ENCODE data around the gene ATP2B1. TPM values are rescaled to one million over a fixed set of nuclear protein-coding genes. Genes with fewer than 3 reads are reported as not detected.

Gene ATP2B1
- total RNA-seq, 1 experiment from 2014 or later: 221 TPM

DNA sequence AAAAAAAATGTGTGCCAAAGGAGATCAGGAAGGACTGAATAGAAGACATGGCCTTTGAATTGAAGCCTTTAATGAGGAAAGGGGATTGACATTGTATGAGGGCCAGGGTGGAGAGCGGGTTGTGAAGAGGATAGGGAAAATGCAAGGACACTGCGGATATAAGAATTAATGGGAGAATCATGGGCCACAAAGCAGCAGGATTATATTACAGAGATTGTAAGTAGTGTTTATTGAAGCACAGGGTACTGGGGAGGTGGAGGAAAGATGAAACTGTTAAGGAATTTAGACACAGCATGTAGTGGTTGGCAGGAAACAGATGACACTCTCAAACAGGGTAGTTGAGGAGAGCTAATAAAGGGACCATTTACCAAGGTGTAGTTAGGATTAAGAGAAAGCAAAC is 166.4 kb downstream of the ATP2B1 start:
- no peaks in the 10 kb centered on the region for H3K27me3 Mint-ChIP-seq (ENCODE audit: insufficient read depth, unreplicated experiment)
- no peak for DNase-seq (ENCODE audit: unreplicated experiment)
- no peaks in the 10 kb centered on the region for H3K9me3 Mint-ChIP-seq (ENCODE audit: unreplicated experiment)
- H3K27ac Mint-ChIP-seq (ENCODE audit: low read depth, unreplicated experiment): no peak overlapping the region
- TF ChIP-seq, protein P1, sequence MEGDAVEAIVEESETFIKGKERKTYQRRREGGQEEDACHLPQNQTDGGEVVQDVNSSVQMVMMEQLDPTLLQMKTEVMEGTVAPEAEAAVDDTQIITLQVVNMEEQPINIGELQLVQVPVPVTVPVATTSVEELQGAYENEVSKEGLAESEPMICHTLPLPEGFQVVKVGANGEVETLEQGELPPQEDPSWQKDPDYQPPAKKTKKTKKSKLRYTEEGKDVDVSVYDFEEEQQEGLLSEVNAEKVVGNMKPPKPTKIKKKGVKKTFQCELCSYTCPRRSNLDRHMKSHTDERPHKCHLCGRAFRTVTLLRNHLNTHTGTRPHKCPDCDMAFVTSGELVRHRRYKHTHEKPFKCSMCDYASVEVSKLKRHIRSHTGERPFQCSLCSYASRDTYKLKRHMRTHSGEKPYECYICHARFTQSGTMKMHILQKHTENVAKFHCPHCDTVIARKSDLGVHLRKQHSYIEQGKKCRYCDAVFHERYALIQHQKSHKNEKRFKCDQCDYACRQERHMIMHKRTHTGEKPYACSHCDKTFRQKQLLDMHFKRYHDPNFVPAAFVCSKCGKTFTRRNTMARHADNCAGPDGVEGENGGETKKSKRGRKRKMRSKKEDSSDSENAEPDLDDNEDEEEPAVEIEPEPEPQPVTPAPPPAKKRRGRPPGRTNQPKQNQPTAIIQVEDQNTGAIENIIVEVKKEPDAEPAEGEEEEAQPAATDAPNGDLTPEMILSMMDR (IDR thresholded peaks at IDR 0.05; ENCODE audit: unreplicated experiment): no peak
- ChIA-PET POLR2A (interaction anchor here (0.7 to 3.1 kb wide), 5 partner anchors 76 to 1393 kb away, joined by 3 to 21 read pairs (median 3); partner anchors contain the start of gene ATP2B1), CTCF (interaction anchor here (0.6 to 3.3 kb wide), 9 partner anchors 123 to 1399 kb away, joined by 3 to 31 read pairs (median 3); partner anchors contain the start of gene ATP2B1)
- intact Hi-C loops (cut with micrococcal nuclease): loop anchor here (2.0 to 10.0 kb wide), 3 partner anchors 405 to 1399 kb away; no protein-coding TSS in a partner anchor
- no peaks in the 10 kb centered on the region for H3K36me3 Mint-ChIP-seq (ENCODE audit: insufficient read depth, unreplicated experiment)
- peaks cover 34% of the 10 kb centered on the region for H3K4me1 Mint-ChIP-seq (ENCODE audit: insufficient read depth, unreplicated experiment)
- BruUV-seq (replicated peaks): no TSS peak
- no peak overlapping the region for H3K4me3 Mint-ChIP-seq (ENCODE audit: unreplicated experiment)

DNA sequence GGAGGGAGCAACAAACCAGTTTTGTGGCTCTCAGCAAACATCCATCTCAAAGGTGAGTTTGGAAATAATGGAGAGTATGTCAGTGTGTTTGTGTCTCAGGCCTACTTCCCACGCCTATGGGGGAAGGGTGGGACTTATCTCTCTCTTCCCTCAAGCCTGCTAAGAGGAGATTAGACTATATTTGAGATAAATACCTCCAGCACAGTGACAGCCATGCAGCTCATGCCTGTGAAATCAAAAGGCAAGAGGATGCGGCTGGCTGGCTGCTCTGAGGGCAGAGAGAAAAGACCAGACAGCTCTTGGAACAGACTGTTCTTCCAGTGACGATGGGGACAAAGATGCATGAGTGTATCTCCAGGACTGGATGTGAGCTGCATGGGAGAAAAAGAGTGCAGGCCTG is 168.1 kb downstream of the ATP2B1 start:
- Mint-ChIP-seq H3K27me3 (ENCODE audit: insufficient read depth, unreplicated experiment) (no peaks in the 10 kb centered on the region), H3K4me3 (ENCODE audit: unreplicated experiment) (no peak overlapping the region), H3K27ac (ENCODE audit: low read depth, unreplicated experiment) (no peak overlapping the region), H3K4me1 (ENCODE audit: insufficient read depth, unreplicated experiment) (peaks cover 34% of the 10 kb centered on the region), H3K36me3 (ENCODE audit: insufficient read depth, unreplicated experiment) (no peaks in the 10 kb centered on the region), H3K9me3 (ENCODE audit: unreplicated experiment) (no peaks in the 10 kb centered on the region)
- TF ChIP-seq, protein P1 (IDR thresholded peaks at IDR 0.05; ENCODE audit: unreplicated experiment): no peak
- ChIA-PET POLR2A (interaction anchor here (0.6 to 1.1 kb wide), 3 partner anchors 26 to 1349 kb away, joined by 3 read pairs; no protein-coding TSS in a partner anchor), CTCF (interaction anchor here (0.9 to 1.2 kb wide), 3 partner anchors 9 to 1314 kb away, joined by 3 to 5 read pairs (median 4); no protein-coding TSS in a partner anchor)
- intact Hi-C loops (cut with micrococcal nuclease): loop anchor here (5.0 to 10.0 kb wide), 2 partner anchors 407 to 1154 kb away; no protein-coding TSS in a partner anchor
- DNase-seq (ENCODE audit: unreplicated experiment): no peak
- no TSS peak for BruUV-seq (replicated peaks)

DNA sequence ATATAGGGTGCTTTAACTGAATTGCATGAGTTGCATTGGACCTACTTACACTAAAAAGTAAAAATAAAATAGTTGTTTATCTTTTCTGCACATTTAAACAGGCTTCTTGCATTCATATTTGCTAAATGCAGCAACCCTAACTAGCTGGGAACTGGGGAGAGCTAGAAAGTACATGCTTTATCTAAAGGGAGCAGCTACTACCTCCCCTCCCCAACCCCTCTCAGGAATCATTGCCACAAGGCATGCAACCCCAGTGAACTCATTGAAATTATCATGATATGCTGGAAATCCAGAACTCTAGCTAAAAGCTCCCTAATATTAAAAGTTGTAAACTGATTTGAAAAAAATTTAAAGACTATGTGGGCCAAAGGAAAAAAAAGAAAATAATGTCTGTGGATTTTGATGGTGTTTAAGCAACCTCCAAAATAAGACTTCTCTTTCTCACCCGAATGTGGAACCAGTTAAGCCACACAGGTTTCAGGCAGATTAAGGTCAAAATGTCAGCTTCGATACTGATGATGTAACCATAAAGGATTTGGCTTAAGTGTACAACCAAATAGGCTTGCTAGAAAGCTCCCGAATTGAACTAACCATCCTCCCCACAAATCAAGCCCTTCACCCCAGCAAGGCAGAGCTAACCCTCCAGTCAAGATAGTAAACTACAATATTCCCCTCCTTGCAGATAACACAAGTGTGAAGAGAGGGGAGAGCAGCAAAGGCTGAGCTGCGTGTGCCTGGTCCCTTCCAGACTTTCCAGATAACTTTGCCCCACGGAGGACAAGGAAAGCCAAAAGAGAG is 169.0 kb downstream of the ATP2B1 start:
- BruUV-seq (replicated peaks): no TSS peak
- CTCF ChIA-PET: interaction anchor here (0.7 to 2.1 kb wide), 8 partner anchors 9 to 1314 kb away, joined by 3 to 8 read pairs (median 4); no protein-coding TSS in a partner anchor
- H3K27me3 Mint-ChIP-seq (ENCODE audit: insufficient read depth, unreplicated experiment): no peaks in the 10 kb centered on the region
- no peaks in the 10 kb centered on the region for H3K36me3 Mint-ChIP-seq (ENCODE audit: insufficient read depth, unreplicated experiment)
- no peaks in the 10 kb centered on the region for H3K9me3 Mint-ChIP-seq (ENCODE audit: unreplicated experiment)
- POLR2A ChIA-PET: interaction anchor here (0.6 to 1.2 kb wide), 6 partner anchors 13 to 1350 kb away, joined by 3 to 6 read pairs (median 3); no protein-coding TSS in a partner anchor
- intact Hi-C loops (cut with micrococcal nuclease): loop anchor here (5.0 to 10.0 kb wide), 2 partner anchors 408 to 1155 kb away; no protein-coding TSS in a partner anchor
- TF ChIP-seq, protein P1 (IDR thresholded peaks at IDR 0.05; ENCODE audit: unreplicated experiment): no peak
- DNase-seq (ENCODE audit: unreplicated experiment): no peak
- H3K4me1 Mint-ChIP-seq (ENCODE audit: insufficient read depth, unreplicated experiment): peaks cover 25% of the 10 kb centered on the region
- no peak overlapping the region for H3K27ac Mint-ChIP-seq (ENCODE audit: low read depth, unreplicated experiment)
- H3K4me3 Mint-ChIP-seq (ENCODE audit: unreplicated experiment): no peak overlapping the region

DNA sequence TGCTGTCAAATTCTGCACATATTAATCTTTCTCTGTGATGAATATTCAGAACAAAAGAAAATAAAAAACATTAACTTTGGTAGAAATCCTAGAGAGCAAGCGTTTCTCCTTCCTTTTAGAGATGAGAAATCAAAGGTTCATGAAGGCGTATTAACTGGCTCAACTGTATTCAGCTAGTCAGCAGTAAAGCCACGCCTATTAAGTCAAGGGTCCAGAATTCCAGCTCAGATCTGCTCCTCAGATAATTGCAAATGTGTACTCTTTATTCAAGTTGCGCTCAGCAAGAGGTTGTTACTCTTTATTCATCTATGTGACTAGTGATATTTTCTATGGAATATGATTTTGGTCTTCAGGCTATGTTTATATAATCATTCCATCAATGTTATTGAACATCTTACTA is 169.7 kb downstream of the ATP2B1 start:
- H3K36me3 Mint-ChIP-seq (ENCODE audit: insufficient read depth, unreplicated experiment): no peaks in the 10 kb centered on the region
- TF ChIP-seq, protein P1 (IDR thresholded peaks at IDR 0.05; ENCODE audit: unreplicated experiment): no peak
- no peak overlapping the region for H3K27ac Mint-ChIP-seq (ENCODE audit: low read depth, unreplicated experiment)
- peaks cover 21% of the 10 kb centered on the region for H3K4me1 Mint-ChIP-seq (ENCODE audit: insufficient read depth, unreplicated experiment)
- intact Hi-C loops (cut with micrococcal nuclease): no loop called here
- no TSS peak for BruUV-seq (replicated peaks)
- CTCF ChIA-PET: interaction anchor here (0.7 to 2.1 kb wide), 9 partner anchors 9 to 1315 kb away, joined by 3 to 8 read pairs (median 4); no protein-coding TSS in a partner anchor
- H3K27me3 Mint-ChIP-seq (ENCODE audit: insufficient read depth, unreplicated experiment): no peaks in the 10 kb centered on the region
- no peaks in the 10 kb centered on the region for H3K9me3 Mint-ChIP-seq (ENCODE audit: unreplicated experiment)
- H3K4me3 Mint-ChIP-seq (ENCODE audit: unreplicated experiment): no peak overlapping the region
- DNase-seq (ENCODE audit: unreplicated experiment): no peak
- POLR2A ChIA-PET: interaction anchor here (0.7 to 1.2 kb wide), 3 partner anchors 12 to 625 kb away, joined by 3 to 6 read pairs (median 3); no protein-coding TSS in a partner anchor
